ENCODE results near the gene SPAG7. TPM values are rescaled to one million over a fixed set of nuclear protein-coding genes. Genes with fewer than 3 reads are reported as not detected.
A peak's percentile ranks its signal among the peaks of the same experiment; 100 is the strongest.

Gene SPAG7
- total RNA-seq, 1 experiment from 2014 or later: 97.3 TPM

DNA sequence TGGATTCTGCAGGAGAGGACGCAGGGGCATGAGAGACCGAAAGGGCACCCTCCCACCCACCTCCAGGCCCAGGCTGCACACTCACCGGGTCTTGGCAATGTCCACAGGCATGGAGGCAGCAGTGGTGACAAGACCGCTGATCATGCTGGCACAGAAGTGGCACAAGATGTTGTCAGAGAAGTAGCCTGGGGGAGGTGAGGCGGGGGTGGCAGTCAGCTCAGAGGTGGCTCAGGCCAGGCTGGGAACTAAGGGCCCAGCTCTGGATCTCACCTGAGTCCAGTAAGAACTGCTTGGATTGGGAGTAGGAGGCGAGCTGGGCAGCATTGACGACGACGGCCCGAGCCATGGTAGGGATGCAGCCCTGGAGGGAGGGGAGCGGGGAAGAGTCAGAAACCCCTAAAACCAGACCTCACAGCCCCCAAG is 29.5 kb downstream of the SPAG7 start (continued):
- TF ChIP-seq, protein P1, sequence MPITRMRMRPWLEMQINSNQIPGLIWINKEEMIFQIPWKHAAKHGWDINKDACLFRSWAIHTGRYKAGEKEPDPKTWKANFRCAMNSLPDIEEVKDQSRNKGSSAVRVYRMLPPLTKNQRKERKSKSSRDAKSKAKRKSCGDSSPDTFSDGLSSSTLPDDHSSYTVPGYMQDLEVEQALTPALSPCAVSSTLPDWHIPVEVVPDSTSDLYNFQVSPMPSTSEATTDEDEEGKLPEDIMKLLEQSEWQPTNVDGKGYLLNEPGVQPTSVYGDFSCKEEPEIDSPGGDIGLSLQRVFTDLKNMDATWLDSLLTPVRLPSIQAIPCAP (CRISPR knock-in tag; IDR thresholded peaks at IDR 0.05): no peak
- TF ChIP-seq ATF1 (CRISPR knock-in tag; IDR thresholded peaks at IDR 0.05): no peak
- TF ChIP-seq MYBL2 (CRISPR knock-in tag; IDR thresholded peaks at IDR 0.05): no peak
- TF ChIP-seq NFYB (CRISPR knock-in tag; conservative IDR thresholded peaks at IDR 0.05; ENCODE audit: low read depth): no peak
- TF ChIP-seq, protein P2, sequence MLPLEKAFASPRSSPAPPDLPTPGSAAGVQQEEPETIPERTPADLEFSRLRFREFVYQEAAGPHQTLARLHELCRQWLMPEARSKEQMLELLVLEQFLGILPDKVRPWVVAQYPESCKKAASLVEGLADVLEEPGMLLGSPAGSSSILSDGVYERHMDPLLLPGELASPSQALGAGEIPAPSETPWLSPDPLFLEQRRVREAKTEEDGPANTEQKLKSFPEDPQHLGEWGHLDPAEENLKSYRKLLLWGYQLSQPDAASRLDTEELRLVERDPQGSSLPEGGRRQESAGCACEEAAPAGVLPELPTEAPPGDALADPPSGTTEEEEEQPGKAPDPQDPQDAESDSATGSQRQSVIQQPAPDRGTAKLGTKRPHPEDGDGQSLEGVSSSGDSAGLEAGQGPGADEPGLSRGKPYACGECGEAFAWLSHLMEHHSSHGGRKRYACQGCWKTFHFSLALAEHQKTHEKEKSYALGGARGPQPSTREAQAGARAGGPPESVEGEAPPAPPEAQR (CRISPR knock-in tag; IDR thresholded peaks at IDR 0.05): no peak
- TF ChIP-seq, protein P3, sequence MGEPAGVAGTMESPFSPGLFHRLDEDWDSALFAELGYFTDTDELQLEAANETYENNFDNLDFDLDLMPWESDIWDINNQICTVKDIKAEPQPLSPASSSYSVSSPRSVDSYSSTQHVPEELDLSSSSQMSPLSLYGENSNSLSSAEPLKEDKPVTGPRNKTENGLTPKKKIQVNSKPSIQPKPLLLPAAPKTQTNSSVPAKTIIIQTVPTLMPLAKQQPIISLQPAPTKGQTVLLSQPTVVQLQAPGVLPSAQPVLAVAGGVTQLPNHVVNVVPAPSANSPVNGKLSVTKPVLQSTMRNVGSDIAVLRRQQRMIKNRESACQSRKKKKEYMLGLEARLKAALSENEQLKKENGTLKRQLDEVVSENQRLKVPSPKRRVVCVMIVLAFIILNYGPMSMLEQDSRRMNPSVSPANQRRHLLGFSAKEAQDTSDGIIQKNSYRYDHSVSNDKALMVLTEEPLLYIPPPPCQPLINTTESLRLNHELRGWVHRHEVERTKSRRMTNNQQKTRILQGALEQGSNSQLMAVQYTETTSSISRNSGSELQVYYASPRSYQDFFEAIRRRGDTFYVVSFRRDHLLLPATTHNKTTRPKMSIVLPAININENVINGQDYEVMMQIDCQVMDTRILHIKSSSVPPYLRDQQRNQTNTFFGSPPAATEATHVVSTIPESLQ (CRISPR knock-in tag; IDR thresholded peaks at IDR 0.05): no peak
- TF ChIP-seq, protein P4, sequence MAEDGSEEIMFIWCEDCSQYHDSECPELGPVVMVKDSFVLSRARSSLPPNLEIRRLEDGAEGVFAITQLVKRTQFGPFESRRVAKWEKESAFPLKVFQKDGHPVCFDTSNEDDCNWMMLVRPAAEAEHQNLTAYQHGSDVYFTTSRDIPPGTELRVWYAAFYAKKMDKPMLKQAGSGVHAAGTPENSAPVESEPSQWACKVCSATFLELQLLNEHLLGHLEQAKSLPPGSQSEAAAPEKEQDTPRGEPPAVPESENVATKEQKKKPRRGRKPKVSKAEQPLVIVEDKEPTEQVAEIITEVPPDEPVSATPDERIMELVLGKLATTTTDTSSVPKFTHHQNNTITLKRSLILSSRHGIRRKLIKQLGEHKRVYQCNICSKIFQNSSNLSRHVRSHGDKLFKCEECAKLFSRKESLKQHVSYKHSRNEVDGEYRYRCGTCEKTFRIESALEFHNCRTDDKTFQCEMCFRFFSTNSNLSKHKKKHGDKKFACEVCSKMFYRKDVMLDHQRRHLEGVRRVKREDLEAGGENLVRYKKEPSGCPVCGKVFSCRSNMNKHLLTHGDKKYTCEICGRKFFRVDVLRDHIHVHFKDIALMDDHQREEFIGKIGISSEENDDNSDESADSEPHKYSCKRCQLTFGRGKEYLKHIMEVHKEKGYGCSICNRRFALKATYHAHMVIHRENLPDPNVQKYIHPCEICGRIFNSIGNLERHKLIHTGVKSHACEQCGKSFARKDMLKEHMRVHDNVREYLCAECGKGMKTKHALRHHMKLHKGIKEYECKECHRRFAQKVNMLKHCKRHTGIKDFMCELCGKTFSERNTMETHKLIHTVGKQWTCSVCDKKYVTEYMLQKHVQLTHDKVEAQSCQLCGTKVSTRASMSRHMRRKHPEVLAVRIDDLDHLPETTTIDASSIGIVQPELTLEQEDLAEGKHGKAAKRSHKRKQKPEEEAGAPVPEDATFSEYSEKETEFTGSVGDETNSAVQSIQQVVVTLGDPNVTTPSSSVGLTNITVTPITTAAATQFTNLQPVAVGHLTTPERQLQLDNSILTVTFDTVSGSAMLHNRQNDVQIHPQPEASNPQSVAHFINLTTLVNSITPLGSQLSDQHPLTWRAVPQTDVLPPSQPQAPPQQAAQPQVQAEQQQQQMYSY (CRISPR knock-in tag; IDR thresholded peaks at IDR 0.05): no peak
- TF ChIP-seq, protein P5, sequence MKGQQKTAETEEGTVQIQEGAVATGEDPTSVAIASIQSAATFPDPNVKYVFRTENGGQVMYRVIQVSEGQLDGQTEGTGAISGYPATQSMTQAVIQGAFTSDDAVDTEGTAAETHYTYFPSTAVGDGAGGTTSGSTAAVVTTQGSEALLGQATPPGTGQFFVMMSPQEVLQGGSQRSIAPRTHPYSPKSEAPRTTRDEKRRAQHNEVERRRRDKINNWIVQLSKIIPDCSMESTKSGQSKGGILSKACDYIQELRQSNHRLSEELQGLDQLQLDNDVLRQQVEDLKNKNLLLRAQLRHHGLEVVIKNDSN (CRISPR knock-in tag; IDR thresholded peaks at IDR 0.05): no peak

DNA sequence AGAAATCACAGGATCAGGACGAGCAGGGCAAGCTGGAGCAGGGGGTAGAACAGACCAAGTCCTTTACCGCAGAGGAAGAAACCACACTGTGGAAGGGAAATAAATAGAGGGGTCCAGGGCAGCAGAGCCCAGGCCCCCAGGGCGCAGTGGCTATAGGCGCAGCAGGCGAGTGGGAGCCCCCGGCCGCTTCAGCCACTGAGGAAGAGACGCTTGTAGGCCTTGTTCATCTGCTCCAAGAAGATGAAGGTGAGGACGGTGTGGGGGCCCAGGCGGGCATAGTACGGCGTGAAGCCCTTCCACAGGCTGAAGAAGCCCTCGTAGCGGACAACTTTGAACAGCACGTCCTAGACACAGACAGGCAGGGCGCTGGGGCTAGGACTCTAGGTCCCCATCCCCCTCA is 30.1 kb downstream of the SPAG7 start:
- ChIA-PET POLR2A (no interaction called here), CTCF (interaction anchor here (1.0 kb wide), 1 partner anchor 19 kb away, joined by 3 read pairs; no protein-coding TSS in a partner anchor)
- H3K27me3 Mint-ChIP-seq (ENCODE audit: low read depth): no peaks in the 10 kb centered on the region
- DNase-seq (ENCODE audit: low spot score) (no peak), ATAC-seq (no peak)
- peaks cover 29% of the 10 kb centered on the region for H3K4me1 Mint-ChIP-seq
- H3K4me3 Mint-ChIP-seq: peak overlapping the region; percentile 96; the same call in 1 of the 2 replicates
- no peaks in the 10 kb centered on the region for H3K9me3 Mint-ChIP-seq
- H3K27ac Mint-ChIP-seq: no peak overlapping the region
- H3K36me3 Mint-ChIP-seq: peaks cover 28% of the 10 kb centered on the region
- TF ChIP-seq, protein P2 (CRISPR knock-in tag; IDR thresholded peaks at IDR 0.05): no peak
- no peak for TF ChIP-seq JUN (CRISPR knock-in tag; IDR thresholded peaks at IDR 0.05)
- no peak for TF ChIP-seq SP1 (CRISPR knock-in tag; conservative IDR thresholded peaks at IDR 0.05)
- no peak for TF ChIP-seq ETV6 (CRISPR knock-in tag; IDR thresholded peaks at IDR 0.05)
- TF ChIP-seq ZNF263 (CRISPR knock-in tag; IDR thresholded peaks at IDR 0.05; ENCODE audit: low read depth): no peak
- TF ChIP-seq, protein P6, sequence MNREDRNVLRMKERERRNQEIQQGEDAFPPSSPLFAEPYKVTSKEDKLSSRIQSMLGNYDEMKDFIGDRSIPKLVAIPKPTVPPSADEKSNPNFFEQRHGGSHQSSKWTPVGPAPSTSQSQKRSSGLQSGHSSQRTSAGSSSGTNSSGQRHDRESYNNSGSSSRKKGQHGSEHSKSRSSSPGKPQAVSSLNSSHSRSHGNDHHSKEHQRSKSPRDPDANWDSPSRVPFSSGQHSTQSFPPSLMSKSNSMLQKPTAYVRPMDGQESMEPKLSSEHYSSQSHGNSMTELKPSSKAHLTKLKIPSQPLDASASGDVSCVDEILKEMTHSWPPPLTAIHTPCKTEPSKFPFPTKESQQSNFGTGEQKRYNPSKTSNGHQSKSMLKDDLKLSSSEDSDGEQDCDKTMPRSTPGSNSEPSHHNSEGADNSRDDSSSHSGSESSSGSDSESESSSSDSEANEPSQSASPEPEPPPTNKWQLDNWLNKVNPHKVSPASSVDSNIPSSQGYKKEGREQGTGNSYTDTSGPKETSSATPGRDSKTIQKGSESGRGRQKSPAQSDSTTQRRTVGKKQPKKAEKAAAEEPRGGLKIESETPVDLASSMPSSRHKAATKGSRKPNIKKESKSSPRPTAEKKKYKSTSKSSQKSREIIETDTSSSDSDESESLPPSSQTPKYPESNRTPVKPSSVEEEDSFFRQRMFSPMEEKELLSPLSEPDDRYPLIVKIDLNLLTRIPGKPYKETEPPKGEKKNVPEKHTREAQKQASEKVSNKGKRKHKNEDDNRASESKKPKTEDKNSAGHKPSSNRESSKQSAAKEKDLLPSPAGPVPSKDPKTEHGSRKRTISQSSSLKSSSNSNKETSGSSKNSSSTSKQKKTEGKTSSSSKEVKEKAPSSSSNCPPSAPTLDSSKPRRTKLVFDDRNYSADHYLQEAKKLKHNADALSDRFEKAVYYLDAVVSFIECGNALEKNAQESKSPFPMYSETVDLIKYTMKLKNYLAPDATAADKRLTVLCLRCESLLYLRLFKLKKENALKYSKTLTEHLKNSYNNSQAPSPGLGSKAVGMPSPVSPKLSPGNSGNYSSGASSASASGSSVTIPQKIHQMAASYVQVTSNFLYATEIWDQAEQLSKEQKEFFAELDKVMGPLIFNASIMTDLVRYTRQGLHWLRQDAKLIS (CRISPR knock-in tag; IDR thresholded peaks at IDR 0.05; ENCODE audit: borderline replicate concordance): no peak
- TF ChIP-seq FOXP1 (CRISPR knock-in tag; IDR thresholded peaks at IDR 0.05; ENCODE audit: borderline replicate concordance): no peak
- TF ChIP-seq, protein P7, sequence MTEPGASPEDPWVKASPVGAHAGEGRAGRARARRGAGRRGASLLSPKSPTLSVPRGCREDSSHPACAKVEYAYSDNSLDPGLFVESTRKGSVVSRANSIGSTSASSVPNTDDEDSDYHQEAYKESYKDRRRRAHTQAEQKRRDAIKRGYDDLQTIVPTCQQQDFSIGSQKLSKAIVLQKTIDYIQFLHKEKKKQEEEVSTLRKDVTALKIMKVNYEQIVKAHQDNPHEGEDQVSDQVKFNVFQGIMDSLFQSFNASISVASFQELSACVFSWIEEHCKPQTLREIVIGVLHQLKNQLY (CRISPR knock-in tag; IDR thresholded peaks at IDR 0.05): no peak
- TF ChIP-seq, protein P8, sequence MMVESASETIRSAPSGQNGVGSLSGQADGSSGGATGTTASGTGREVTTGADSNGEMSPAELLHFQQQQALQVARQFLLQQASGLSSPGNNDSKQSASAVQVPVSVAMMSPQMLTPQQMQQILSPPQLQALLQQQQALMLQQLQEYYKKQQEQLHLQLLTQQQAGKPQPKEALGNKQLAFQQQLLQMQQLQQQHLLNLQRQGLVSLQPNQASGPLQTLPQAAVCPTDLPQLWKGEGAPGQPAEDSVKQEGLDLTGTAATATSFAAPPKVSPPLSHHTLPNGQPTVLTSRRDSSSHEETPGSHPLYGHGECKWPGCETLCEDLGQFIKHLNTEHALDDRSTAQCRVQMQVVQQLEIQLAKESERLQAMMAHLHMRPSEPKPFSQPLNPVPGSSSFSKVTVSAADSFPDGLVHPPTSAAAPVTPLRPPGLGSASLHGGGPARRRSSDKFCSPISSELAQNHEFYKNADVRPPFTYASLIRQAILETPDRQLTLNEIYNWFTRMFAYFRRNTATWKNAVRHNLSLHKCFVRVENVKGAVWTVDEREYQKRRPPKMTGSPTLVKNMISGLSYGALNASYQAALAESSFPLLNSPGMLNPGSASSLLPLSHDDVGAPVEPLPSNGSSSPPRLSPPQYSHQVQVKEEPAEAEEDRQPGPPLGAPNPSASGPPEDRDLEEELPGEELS (CRISPR knock-in tag; IDR thresholded peaks at IDR 0.05): no peak
- TF ChIP-seq NR1H2 (CRISPR knock-in tag; IDR thresholded peaks at IDR 0.05): no peak
- TF ChIP-seq ATF1 (CRISPR knock-in tag; IDR thresholded peaks at IDR 0.05): no peak
